Smooth muscle cell (in vitro differentiated cells): ENCODE data around the gene TMC1. TPM values are rescaled to one million over a fixed set of nuclear protein-coding genes. Genes with fewer than 3 reads are reported as not detected.

Experiments
- DNase-seq: peaks from one replicate; lab custom pipeline; 2025; ENCODE audit not compliant: unreplicated experiment; lab: John Stamatoyannopoulos, UW
- H2AFZ ChIP-seq: fragments of 200-600 bp; sonication (generic); 2 replicates; pipeline ENCODE4 v1.6.0; 2016; ENCODE audit warnings: antibody characterized with exemption, low read depth, mild to moderate bottlenecking
- H3F3A ChIP-seq: fragments of 200-600 bp; sonication (generic); 2 replicates; pipeline ENCODE4 v1.6.0; 2017; ENCODE audit warnings: antibody characterized with exemption, low read depth
- H3K27ac ChIP-seq: fragments of 200-600 bp; sonication (generic); 2 replicates; pipeline ENCODE4 v1.5.1; 2016; ENCODE audit warnings: low read depth, mild to moderate bottlenecking
- H3K27me3 ChIP-seq: fragments of 200-600 bp; sonication (generic); 2 replicates; pipeline ENCODE4 v1.6.1; 2016; ENCODE audit warnings: low read depth, mild to moderate bottlenecking
- H3K36me3 ChIP-seq: fragments of 200-600 bp; sonication (generic); 2 replicates; pipeline ENCODE4 v1.5.1; 2016; ENCODE audit warnings: low read depth
- H3K4me1 ChIP-seq: fragments of 200-600 bp; sonication (generic); 2 replicates; pipeline ENCODE4 v1.5.1; 2016; ENCODE audit warnings: low read depth
- H3K4me2 ChIP-seq: fragments of 200-600 bp; sonication (generic); 2 replicates; pipeline ENCODE4 v1.6.0; 2016; ENCODE audit warnings: mild to moderate bottlenecking
- H3K4me3 ChIP-seq: fragments of 200-600 bp; sonication (generic); 2 replicates; pipeline ENCODE4 v1.5.1; 2016; ENCODE audit warnings: mild to moderate bottlenecking
- H3K79me2 ChIP-seq: fragments of 200-600 bp; sonication (generic); 2 replicates; pipeline ENCODE4 v1.6.0; 2016; ENCODE audit warnings: low read depth, mild to moderate bottlenecking
- H3K9ac ChIP-seq: fragments of 200-600 bp; sonication (generic); 2 replicates; pipeline ENCODE4 v1.6.0; 2016; ENCODE audit warnings: low read depth
- H3K9me3 ChIP-seq: fragments of 200-600 bp; sonication (generic); replicated peaks from 2 replicates; pipeline ENCODE4 v1.5.1; 2016; ENCODE audit warnings: low read depth
- H4K20me1 ChIP-seq: fragments of 200-600 bp; sonication (generic); 2 replicates; pipeline ENCODE4 v1.6.0; 2016; ENCODE audit warnings: low read depth
- WGBS: methylation state at CpG from one replicate; pipeline ENCODE4 v1.1.7; 2016; ENCODE audit warnings: low lambda C conversion rate; 5-methylcytosine and 5-hydroxymethylcytosine counted together
- polyA plus RNA-seq: library from polyadenylated mRNA; unstranded; fragments of >200 nt; fragmentation: Nextera tagmentation; extraction: Ambion mirVana; gene quantifications from 2 replicates; pipeline ENCODE4 v1.2.1, GENCODE V29; 2016
- total RNA-seq: library from RNA; depleted of rRNA; stranded (reverse); fragments of >200 nt; gene quantifications from 2 replicates; pipeline ENCODE4 v1.2.3, GENCODE V29; 2014
- TF ChIP-seq, protein P1 (sequence below): fragments of 200-600 bp; sonication (generic); IDR thresholded peaks from 2 replicates; pipeline ENCODE4 v1.5.1; 2017; ENCODE audit warnings: borderline replicate concordance, mild to moderate bottlenecking, antibody characterized with exemption; ENCODE audit not compliant: insufficient read depth, poor library complexity, severe bottlenecking

The TMC1 gene
- total and polyA plus RNA-seq, 2 experiments from 2014 or later: not detected

DNA sequence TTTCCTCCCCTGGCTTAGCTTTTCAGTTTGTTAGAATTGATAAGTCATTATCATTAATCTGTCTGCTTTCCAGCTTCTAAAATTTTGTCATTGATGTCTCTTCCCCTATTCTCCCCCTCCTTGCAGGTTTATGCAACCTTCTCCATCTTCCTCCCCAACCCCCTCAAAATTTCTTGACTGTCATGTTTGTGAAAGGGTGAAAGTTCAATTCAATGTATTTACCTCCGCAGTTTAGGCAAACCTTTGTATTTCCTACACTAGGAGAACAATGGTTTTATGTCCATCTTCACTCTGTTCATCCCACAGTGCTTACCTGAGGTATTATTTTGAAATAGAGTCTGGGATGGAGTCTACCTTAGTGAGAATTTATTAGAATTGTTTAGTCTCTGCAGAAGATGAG, 313.6 kb downstream of the TMC1 start:
- Histone ChIP-seq H3F3A (no peaks in the 10 kb centered on the region), H3K27ac (no peak overlapping the region), H3K4me1 (peaks cover 15% of the 10 kb centered on the region), H3K79me2 (no peaks in the 10 kb centered on the region), H3K4me2 (no peak overlapping the region), H3K4me3 (no peak overlapping the region), H3K9me3 (no peaks in the 10 kb centered on the region), H2AFZ (no peak overlapping the region), H4K20me1 (no peaks in the 10 kb centered on the region), H3K27me3 (no peaks in the 10 kb centered on the region), H3K36me3 (no peaks in the 10 kb centered on the region), H3K9ac (no peak overlapping the region)
- 87% methylated on average over 1 of the region's 1 CpG for WGBS
- DNase-seq: no peak
- TF ChIP-seq, protein P1, sequence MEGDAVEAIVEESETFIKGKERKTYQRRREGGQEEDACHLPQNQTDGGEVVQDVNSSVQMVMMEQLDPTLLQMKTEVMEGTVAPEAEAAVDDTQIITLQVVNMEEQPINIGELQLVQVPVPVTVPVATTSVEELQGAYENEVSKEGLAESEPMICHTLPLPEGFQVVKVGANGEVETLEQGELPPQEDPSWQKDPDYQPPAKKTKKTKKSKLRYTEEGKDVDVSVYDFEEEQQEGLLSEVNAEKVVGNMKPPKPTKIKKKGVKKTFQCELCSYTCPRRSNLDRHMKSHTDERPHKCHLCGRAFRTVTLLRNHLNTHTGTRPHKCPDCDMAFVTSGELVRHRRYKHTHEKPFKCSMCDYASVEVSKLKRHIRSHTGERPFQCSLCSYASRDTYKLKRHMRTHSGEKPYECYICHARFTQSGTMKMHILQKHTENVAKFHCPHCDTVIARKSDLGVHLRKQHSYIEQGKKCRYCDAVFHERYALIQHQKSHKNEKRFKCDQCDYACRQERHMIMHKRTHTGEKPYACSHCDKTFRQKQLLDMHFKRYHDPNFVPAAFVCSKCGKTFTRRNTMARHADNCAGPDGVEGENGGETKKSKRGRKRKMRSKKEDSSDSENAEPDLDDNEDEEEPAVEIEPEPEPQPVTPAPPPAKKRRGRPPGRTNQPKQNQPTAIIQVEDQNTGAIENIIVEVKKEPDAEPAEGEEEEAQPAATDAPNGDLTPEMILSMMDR: no peak

DNA sequence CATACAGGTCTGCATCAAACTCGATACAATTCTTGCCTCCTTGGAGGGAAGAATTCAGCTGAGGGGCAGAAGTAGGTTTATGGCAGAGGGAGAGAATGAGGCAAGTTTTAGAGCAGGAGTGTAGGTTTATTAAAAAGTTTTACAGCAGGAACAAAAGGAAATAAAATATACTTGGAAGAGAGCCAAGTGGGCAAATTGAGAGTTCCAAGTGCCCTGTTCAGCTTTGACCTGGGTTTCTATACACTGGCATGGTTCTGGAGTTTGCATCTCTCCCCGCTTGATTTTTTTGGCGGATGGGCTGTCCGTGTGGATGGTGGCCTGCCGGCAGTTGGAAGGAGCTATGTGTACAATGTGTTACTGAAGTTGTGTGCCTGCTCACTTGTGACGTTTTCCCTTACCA, 315.4 kb downstream of the TMC1 start:
- Histone ChIP-seq H3K27me3 (no peaks in the 10 kb centered on the region), H2AFZ (no peak overlapping the region), H3K4me2 (no peak overlapping the region), H3K4me3 (no peak overlapping the region), H3F3A (no peaks in the 10 kb centered on the region), H3K9ac (no peak overlapping the region), H3K79me2 (no peaks in the 10 kb centered on the region), H4K20me1 (no peaks in the 10 kb centered on the region), H3K9me3 (no peaks in the 10 kb centered on the region), H3K27ac (no peak overlapping the region), H3K36me3 (no peaks in the 10 kb centered on the region), H3K4me1 (peaks cover 15% of the 10 kb centered on the region)
- DNase-seq: no peak
- TF ChIP-seq, protein P1: no peak
- WGBS: 95% methylated on average over 6 of the region's 6 CpGs

DNA sequence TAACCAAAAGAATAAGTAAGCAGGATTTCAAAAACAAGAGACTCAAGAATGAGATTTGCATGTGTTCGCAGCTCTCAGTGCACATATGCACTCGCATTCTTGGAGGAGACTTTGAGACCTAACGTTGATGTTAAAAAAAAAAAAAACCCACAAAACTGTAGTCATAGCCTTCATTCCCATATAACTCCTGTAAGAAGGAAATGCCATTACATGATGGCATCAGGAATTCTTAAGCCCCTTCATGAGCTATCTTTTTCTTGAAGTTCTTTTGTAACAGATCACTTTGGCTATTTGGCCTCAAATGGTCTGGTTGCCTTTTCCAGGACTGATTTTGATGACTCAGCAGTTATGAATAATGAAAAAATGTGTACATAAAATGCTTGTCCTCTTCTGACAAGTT, 317.7 kb downstream of the TMC1 start:
- no peak overlapping the region for H2AFZ ChIP-seq
- peaks cover 9% of the 10 kb centered on the region for H3K4me1 ChIP-seq
- no peaks in the 10 kb centered on the region for H3K79me2 ChIP-seq
- DNase-seq: no peak
- H3F3A ChIP-seq: no peaks in the 10 kb centered on the region
- H3K9me3 ChIP-seq: no peaks in the 10 kb centered on the region
- H3K4me3 ChIP-seq: no peak overlapping the region
- H3K27me3 ChIP-seq: no peaks in the 10 kb centered on the region
- peak overlapping the region; percentile 0 for H3K4me2 ChIP-seq
- H3K36me3 ChIP-seq: no peaks in the 10 kb centered on the region
- H3K27ac ChIP-seq: no peak overlapping the region
- 56% methylated on average over 3 of the region's 3 CpGs for WGBS
- TF ChIP-seq, protein P1: no peak
- H4K20me1 ChIP-seq: no peaks in the 10 kb centered on the region
- H3K9ac ChIP-seq: no peak overlapping the region

DNA sequence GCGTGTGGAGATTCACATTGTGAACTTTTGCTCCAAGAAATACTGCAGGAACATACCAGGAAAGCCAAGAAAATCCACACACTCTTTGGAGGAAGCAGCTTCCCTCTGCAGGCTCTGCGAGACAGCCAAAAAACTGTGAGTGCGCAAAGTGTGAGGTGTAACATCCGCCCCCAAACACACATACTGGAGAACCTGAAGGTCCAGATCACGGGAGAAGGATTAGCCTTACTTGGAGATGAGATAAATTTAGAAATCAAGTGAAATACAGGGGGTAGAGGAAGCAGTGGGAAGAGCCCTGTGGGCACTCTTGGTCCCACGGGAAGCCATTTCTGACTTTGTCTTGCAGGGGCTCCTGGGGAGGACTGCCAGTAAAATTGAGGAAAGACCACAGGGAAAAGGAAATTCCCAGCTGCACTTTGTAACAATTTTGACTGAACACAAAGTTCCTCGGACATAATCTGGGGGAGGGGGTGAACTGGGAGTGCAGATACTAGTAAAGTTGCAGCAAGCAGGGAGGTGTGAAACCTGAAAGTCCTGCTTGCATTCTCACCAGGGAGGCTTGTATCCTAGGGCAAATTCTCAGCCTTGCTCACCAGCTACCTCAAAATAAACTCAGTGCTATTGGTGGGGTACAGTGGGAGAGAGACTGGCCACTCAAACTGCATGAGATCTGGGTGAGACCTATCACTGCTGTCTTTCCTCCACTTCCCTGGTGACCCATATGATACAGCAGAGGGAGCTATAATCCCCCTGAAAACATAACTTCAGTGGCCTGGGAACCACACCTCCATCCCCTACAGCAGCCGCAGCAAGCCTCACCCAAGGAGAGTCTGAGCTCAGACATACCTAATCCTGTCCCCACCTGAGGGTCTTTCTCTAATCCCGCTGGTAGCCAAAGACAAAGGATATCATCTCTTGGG, 322.4 kb downstream of the TMC1 start:
- Histone ChIP-seq H2AFZ (no peak overlapping the region), H3K27me3 (no peaks in the 10 kb centered on the region), H3K27ac (no peak overlapping the region), H3K4me3 (no peak overlapping the region), H3K9ac (no peak overlapping the region), H4K20me1 (no peaks in the 10 kb centered on the region), H3K36me3 (no peaks in the 10 kb centered on the region), H3K4me1 (peaks cover 2% of the 10 kb centered on the region), H3K79me2 (no peaks in the 10 kb centered on the region), H3K9me3 (peaks cover 6% of the 10 kb centered on the region), H3F3A (no peaks in the 10 kb centered on the region), H3K4me2 (no peak overlapping the region)
- DNase-seq: no peak
- 81% methylated on average over 9 of the region's 9 CpGs for WGBS
- TF ChIP-seq, protein P1: no peak
